GM23338 (cell line): ENCODE data around the gene HPS4. TPM values are rescaled to one million over a fixed set of nuclear protein-coding genes. Genes with fewer than 3 reads are reported as not detected.

Source experiments
- ATAC-seq: fragments of 200-7000 bp; cut with Tn5 transposase; 3 replicates; pipeline ENCODE4 v1.9.1; 2020
- DNase-seq: peaks from one replicate; pipeline ENCODE4 v3.0.0-alpha.2; 2015; ENCODE audit warnings: low spot score
- H2AFZ ChIP-seq: fragments of 200-600 bp; sonication (generic); 2 replicates; pipeline ENCODE4 v1.8.0; 2016; ENCODE audit warnings: antibody characterized with exemption, mild to moderate bottlenecking, moderate library complexity
- H3F3A ChIP-seq: fragments of 200-600 bp; sonication (generic); replicated peaks from 2 replicates; pipeline ENCODE4 v1.8.0; 2017; ENCODE audit warnings: antibody characterized with exemption, mixed run types, low read depth
- H3K27ac ChIP-seq: fragments of 200-600 bp; sonication (generic); 2 replicates; pipeline ENCODE4 v1.6.1; 2016; ENCODE audit warnings: low read depth
- H3K27me3 ChIP-seq: fragments of 200-600 bp; sonication (generic); 2 replicates; pipeline ENCODE4 v1.8.0; 2016; ENCODE audit warnings: mild to moderate bottlenecking, mixed run types, moderate library complexity; ENCODE audit not compliant: insufficient read depth
- H3K36me3 ChIP-seq: fragments of 200-600 bp; sonication (generic); 2 replicates; pipeline ENCODE4 v1.8.0; 2016; ENCODE audit warnings: mild to moderate bottlenecking; ENCODE audit not compliant: insufficient read depth
- H3K4me1 ChIP-seq: fragments of 200-600 bp; sonication (generic); 2 replicates; pipeline ENCODE4 v1.8.0; 2016; ENCODE audit warnings: mild to moderate bottlenecking, moderate library complexity; ENCODE audit not compliant: insufficient read depth
- H3K4me2 ChIP-seq: fragments of 200-600 bp; sonication (generic); 2 replicates; pipeline ENCODE4 v1.7.1; 2017; ENCODE audit warnings: mixed run types
- H3K4me3 ChIP-seq: fragments of 200-600 bp; sonication (generic); 2 replicates; pipeline ENCODE4 v1.6.1; 2016; ENCODE audit warnings: mixed run types
- H3K79me2 ChIP-seq: fragments of 200-600 bp; sonication (generic); replicated peaks from 2 replicates; pipeline ENCODE4 v1.8.0; 2017; ENCODE audit warnings: mild to moderate bottlenecking; ENCODE audit not compliant: insufficient read depth
- H3K9me2 ChIP-seq: fragments of 200-600 bp; sonication (generic); 2 replicates; pipeline ENCODE4 v1.8.0; 2017; ENCODE audit not compliant: insufficient read depth
- H4K20me1 ChIP-seq: fragments of 200-600 bp; sonication (generic); replicated peaks from 2 replicates; pipeline ENCODE4 v1.8.0; 2017; ENCODE audit warnings: mild to moderate bottlenecking; ENCODE audit not compliant: insufficient read depth
- H3K27ac Mint-ChIP-seq: 2 replicates; pipeline ENCODE4 v1.8.0; 2020; ENCODE audit warnings: inconsistent platforms, mild to moderate bottlenecking, moderate library complexity, mixed read lengths
- H3K27me3 Mint-ChIP-seq: 3 replicates; pipeline ENCODE4 v1.8.0; 2022; ENCODE audit warnings: low read depth, mild to moderate bottlenecking, moderate library complexity, mixed read lengths, inconsistent platforms; ENCODE audit not compliant: insufficient read depth, poor library complexity
- H3K36me3 Mint-ChIP-seq: 3 replicates; pipeline ENCODE4 v1.8.0; 2021; ENCODE audit warnings: low read depth, mild to moderate bottlenecking, inconsistent platforms, moderate library complexity, mixed read lengths
- H3K4me1 Mint-ChIP-seq: 3 replicates; pipeline ENCODE4 v1.8.0; 2020; ENCODE audit warnings: mild to moderate bottlenecking, inconsistent platforms, mixed read lengths
- H3K4me3 Mint-ChIP-seq: 3 replicates; pipeline ENCODE4 v1.8.0; 2021; ENCODE audit warnings: moderate library complexity, mild to moderate bottlenecking, inconsistent platforms, mixed read lengths
- H3K9me3 Mint-ChIP-seq: 3 replicates; pipeline ENCODE4 v1.8.0; 2020; ENCODE audit warnings: moderate library complexity, mild to moderate bottlenecking, inconsistent platforms, mixed read lengths
- CREB1 ChIP-seq: fragments of 250-450 bp; sonication (Bioruptor Pico); IDR thresholded peaks from 2 replicates; pipeline ENCODE4 v1.5.0; 2020; ENCODE audit warnings: low read depth, mild to moderate bottlenecking, moderate library complexity
- EZH2 ChIP-seq: fragments of 200-600 bp; sonication (generic); IDR thresholded peaks from one replicate; pipeline ENCODE4 v1.8.0; 2017; ENCODE audit warnings: antibody characterized with exemption, mild to moderate bottlenecking, low read depth; ENCODE audit not compliant: unreplicated experiment
- EZH2phosphoT487 ChIP-seq: fragments of 200-600 bp; sonication (generic); IDR thresholded peaks from one replicate; pipeline ENCODE4 v1.8.1; 2018; ENCODE audit warnings: antibody characterized with exemption; ENCODE audit not compliant: unreplicated experiment
- JUNB ChIP-seq: IDR thresholded peaks from one replicate; pipeline ENCODE4 v1.6.1; 2016; ENCODE audit warnings: antibody characterized with exemption; ENCODE audit not compliant: unreplicated experiment
- NANOG ChIP-seq: IDR thresholded peaks from 2 replicates; pipeline ENCODE4 v1.6.1; 2016; ENCODE audit warnings: antibody characterized with exemption, borderline replicate concordance
- POLR2AphosphoS5 ChIP-seq: IDR thresholded peaks from 2 replicates; pipeline ENCODE4 v1.6.1; 2016; ENCODE audit warnings: antibody characterized with exemption, low read depth
- STAT1 ChIP-seq: IDR thresholded peaks from one replicate; pipeline ENCODE4 v1.6.1; 2016; ENCODE audit warnings: antibody characterized with exemption; ENCODE audit not compliant: unreplicated experiment
- ZNF114 ChIP-seq: fragments of 250-450 bp; sonication (Bioruptor Pico); IDR thresholded peaks from 2 replicates; pipeline ENCODE4 v1.5.0; 2020; ENCODE audit warnings: mild to moderate bottlenecking, moderate library complexity
- ZNF331 ChIP-seq: fragments of 250-450 bp; sonication (Bioruptor Pico); IDR thresholded peaks from 2 replicates; pipeline ENCODE4 v1.5.0; 2020; ENCODE audit warnings: low read depth, mild to moderate bottlenecking, moderate library complexity
- polyA plus RNA-seq: library from polyadenylated mRNA; unstranded; fragments of >200 nt; fragmentation: Nextera tagmentation; extraction: Ambion mirVana; gene quantifications from 2 replicates; pipeline ENCODE4 v1.2.1, GENCODE V29; 2016
- total RNA-seq: library from RNA; depleted of rRNA; stranded (reverse); fragments of >200 nt; shearing (Covaris generic); gene quantifications from 2 replicates; pipeline ENCODE4 v1.2.3, GENCODE V29; 2014
- TF ChIP-seq, protein P1 (sequence below): IDR thresholded peaks from 2 replicates; pipeline ENCODE4 v1.6.1; 2016; ENCODE audit warnings: antibody characterized with exemption
- TF ChIP-seq, protein P2 (sequence below): IDR thresholded peaks from one replicate; pipeline ENCODE4 v1.6.1; 2018; ENCODE audit warnings: antibody characterized with exemption; ENCODE audit not compliant: unreplicated experiment
- TF ChIP-seq, protein P3 (sequence below), 2 experiments: fragments of 200-600 bp in 1 of 2; sonication (generic) in 1 of 2; conservative IDR thresholded peaks; 2 replicates each; pipeline versions ENCODE4 v1.5.1 to v1.6.1; 2016 to 2017; ENCODE audit warnings: antibody characterized with exemption in 2 of 2, low read depth in 2 of 2, mild to moderate bottlenecking in 2 of 2, moderate library complexity in 1 of 2

The HPS4 gene
- total and polyA plus RNA-seq, 2 experiments from 2014 or later = 20.3 to 49.4 TPM

DNA sequence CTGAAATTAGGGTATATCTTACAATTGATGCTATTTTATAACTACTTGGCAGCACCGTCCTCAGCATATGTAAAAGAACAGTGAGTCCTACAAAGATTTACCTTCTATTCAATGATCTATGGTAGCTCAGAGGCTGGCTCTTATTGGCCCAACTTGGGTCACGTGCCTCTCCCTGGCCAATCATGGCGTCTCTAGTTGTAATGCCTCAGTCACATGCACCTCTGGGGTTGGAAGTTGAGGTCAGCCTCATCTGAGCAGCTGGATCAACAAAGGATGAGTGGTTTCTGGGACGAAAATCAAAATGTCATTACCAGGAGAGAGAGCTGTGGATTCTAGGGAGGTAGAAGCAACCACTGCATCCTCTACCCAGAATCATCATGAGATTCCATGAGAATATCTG lies 77.5 kb downstream of the HPS4 start (continued):
- TF ChIP-seq ZNF331 (CRISPR knock-in tag) (no peak), CREB1 (no peak), NANOG (no peak), EZH2phosphoT487 (no peak), JUNB (no peak), STAT1 (no peak), POLR2AphosphoS5 (no peak)
- TF ChIP-seq, protein P1, sequence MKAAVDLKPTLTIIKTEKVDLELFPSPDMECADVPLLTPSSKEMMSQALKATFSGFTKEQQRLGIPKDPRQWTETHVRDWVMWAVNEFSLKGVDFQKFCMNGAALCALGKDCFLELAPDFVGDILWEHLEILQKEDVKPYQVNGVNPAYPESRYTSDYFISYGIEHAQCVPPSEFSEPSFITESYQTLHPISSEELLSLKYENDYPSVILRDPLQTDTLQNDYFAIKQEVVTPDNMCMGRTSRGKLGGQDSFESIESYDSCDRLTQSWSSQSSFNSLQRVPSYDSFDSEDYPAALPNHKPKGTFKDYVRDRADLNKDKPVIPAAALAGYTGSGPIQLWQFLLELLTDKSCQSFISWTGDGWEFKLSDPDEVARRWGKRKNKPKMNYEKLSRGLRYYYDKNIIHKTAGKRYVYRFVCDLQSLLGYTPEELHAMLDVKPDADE = no peak
- TF ChIP-seq, protein P2, sequence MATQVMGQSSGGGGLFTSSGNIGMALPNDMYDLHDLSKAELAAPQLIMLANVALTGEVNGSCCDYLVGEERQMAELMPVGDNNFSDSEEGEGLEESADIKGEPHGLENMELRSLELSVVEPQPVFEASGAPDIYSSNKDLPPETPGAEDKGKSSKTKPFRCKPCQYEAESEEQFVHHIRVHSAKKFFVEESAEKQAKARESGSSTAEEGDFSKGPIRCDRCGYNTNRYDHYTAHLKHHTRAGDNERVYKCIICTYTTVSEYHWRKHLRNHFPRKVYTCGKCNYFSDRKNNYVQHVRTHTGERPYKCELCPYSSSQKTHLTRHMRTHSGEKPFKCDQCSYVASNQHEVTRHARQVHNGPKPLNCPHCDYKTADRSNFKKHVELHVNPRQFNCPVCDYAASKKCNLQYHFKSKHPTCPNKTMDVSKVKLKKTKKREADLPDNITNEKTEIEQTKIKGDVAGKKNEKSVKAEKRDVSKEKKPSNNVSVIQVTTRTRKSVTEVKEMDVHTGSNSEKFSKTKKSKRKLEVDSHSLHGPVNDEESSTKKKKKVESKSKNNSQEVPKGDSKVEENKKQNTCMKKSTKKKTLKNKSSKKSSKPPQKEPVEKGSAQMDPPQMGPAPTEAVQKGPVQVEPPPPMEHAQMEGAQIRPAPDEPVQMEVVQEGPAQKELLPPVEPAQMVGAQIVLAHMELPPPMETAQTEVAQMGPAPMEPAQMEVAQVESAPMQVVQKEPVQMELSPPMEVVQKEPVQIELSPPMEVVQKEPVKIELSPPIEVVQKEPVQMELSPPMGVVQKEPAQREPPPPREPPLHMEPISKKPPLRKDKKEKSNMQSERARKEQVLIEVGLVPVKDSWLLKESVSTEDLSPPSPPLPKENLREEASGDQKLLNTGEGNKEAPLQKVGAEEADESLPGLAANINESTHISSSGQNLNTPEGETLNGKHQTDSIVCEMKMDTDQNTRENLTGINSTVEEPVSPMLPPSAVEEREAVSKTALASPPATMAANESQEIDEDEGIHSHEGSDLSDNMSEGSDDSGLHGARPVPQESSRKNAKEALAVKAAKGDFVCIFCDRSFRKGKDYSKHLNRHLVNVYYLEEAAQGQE = no peak
- TF ChIP-seq, protein P3, sequence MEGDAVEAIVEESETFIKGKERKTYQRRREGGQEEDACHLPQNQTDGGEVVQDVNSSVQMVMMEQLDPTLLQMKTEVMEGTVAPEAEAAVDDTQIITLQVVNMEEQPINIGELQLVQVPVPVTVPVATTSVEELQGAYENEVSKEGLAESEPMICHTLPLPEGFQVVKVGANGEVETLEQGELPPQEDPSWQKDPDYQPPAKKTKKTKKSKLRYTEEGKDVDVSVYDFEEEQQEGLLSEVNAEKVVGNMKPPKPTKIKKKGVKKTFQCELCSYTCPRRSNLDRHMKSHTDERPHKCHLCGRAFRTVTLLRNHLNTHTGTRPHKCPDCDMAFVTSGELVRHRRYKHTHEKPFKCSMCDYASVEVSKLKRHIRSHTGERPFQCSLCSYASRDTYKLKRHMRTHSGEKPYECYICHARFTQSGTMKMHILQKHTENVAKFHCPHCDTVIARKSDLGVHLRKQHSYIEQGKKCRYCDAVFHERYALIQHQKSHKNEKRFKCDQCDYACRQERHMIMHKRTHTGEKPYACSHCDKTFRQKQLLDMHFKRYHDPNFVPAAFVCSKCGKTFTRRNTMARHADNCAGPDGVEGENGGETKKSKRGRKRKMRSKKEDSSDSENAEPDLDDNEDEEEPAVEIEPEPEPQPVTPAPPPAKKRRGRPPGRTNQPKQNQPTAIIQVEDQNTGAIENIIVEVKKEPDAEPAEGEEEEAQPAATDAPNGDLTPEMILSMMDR (conservative IDR thresholded peaks at IDR 0.05; ENCODE audit: low read depth in 2 of 2) = no peak

DNA sequence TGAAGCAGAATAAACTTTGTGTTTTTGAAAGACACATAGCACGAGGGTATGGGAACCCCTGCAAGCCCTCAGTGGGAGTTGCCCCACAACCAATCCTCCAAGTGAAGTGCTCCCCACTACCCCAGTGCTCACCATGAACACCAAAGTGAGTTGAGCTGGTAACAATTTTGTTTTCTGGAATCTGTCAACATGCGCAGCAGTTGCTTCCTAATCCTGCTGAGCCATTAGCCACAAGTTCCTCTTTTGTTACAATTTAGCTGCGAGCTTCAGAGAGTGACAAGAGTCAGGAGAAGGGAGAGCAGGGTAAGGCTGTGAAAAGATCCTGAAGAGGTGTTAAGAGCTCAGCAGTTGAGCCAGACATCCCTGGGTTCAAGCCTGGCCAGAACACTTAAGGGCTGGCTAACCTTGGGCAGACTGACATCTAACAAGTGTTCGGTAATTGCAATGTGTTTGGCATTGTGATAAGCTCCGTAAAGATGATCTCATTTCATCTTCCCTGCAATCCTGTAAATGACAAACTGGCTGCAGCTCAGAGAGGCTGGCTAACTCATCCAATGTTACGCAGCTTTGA lies 78.6 kb downstream of the HPS4 start:
- no peaks in the 10 kb centered on the region for H3K9me3 Mint-ChIP-seq
- Histone ChIP-seq H3K36me3 (no peaks in the 10 kb centered on the region), H4K20me1 (no peaks in the 10 kb centered on the region), H3K79me2 (no peaks in the 10 kb centered on the region), H3K4me3 (no peak overlapping the region), H3K4me1 (no peaks in the 10 kb centered on the region), H2AFZ (peak overlapping the region; percentile 72), H3K9me2 (peaks cover 5% of the 10 kb centered on the region; the same call in 1 of the 2 replicates), H3K27ac (no peak overlapping the region), H3F3A (no peaks in the 10 kb centered on the region), H3K4me2 (no peak overlapping the region), H3K27me3 (no peaks in the 10 kb centered on the region)
- H3K27me3 Mint-ChIP-seq = peaks cover 10% of the 10 kb centered on the region
- H3K27ac Mint-ChIP-seq = no peak overlapping the region
- peaks cover 14% of the 10 kb centered on the region for H3K4me1 Mint-ChIP-seq
- H3K4me3 Mint-ChIP-seq = no peak overlapping the region
- DNase-seq (no peak), ATAC-seq (no peak)
- no peaks in the 10 kb centered on the region for H3K36me3 Mint-ChIP-seq
- TF ChIP-seq EZH2 (no peak), EZH2phosphoT487 (no peak), NANOG (no peak), ZNF331 (CRISPR knock-in tag) (no peak), POLR2AphosphoS5 (no peak), ZNF114 (no peak), CREB1 (no peak)
- TF ChIP-seq, protein P1 = no peak
